Measurements from ENCODE around the gene E2F8. TPM values are rescaled to one million over a fixed set of nuclear protein-coding genes. Genes with fewer than 3 reads are reported as not detected.
A peak's percentile ranks its signal among the peaks of the same experiment; 100 is the strongest.
"Not testable (repeated sequence)": the region's sequence is repeated elsewhere in the genome, so short reads cannot be mapped to it uniquely, and the experiment has no call there.

Gene E2F8
- total RNA-seq, 1 donor from 2014 or later = 6.9 TPM

GRCh38 chr11:19281555-19281954, 40.8 kb upstream of the E2F8 start:
- TF ChIP-seq, protein P1, sequence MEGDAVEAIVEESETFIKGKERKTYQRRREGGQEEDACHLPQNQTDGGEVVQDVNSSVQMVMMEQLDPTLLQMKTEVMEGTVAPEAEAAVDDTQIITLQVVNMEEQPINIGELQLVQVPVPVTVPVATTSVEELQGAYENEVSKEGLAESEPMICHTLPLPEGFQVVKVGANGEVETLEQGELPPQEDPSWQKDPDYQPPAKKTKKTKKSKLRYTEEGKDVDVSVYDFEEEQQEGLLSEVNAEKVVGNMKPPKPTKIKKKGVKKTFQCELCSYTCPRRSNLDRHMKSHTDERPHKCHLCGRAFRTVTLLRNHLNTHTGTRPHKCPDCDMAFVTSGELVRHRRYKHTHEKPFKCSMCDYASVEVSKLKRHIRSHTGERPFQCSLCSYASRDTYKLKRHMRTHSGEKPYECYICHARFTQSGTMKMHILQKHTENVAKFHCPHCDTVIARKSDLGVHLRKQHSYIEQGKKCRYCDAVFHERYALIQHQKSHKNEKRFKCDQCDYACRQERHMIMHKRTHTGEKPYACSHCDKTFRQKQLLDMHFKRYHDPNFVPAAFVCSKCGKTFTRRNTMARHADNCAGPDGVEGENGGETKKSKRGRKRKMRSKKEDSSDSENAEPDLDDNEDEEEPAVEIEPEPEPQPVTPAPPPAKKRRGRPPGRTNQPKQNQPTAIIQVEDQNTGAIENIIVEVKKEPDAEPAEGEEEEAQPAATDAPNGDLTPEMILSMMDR (conservative IDR thresholded peaks at IDR 0.05; ENCODE audit: low read depth, low read length) = no peak
- H3K4me3 ChIP-seq (ENCODE audit: low read depth, low read length) = no peak overlapping the region
- no peak for DNase-seq (ENCODE audit: low read depth)

DNA sequence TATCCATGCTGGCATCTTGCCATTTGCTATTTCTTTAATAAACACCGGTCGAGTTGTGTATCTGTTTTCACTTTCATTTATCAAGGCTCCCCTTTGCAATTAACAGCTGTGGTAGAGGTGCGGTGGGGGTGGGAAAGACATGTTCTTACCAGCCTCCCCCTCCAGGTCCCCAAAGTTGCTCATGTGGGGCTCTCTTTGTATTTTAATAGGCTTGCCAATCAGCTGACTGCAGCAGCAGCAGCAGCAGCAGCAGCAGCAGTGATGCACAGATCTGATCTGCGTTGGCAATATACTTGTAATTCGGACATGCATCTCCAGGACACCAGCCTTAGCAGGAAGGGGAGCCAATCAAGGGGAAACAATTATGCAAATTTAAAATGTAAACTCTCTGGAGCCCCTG, 40.3 kb upstream of the E2F8 start:
- H3K4me3 ChIP-seq (ENCODE audit: low read depth, low read length) = no peak overlapping the region
- TF ChIP-seq, protein P1 (conservative IDR thresholded peaks at IDR 0.05; ENCODE audit: low read depth, low read length) = no peak

GRCh38 chr11:19279451-19279850, 38.7 kb upstream of the E2F8 start:
- H3K4me3 ChIP-seq (ENCODE audit: low read depth, low read length) = no peak overlapping the region
- TF ChIP-seq, protein P1 (conservative IDR thresholded peaks at IDR 0.05; ENCODE audit: low read depth, low read length) = no peak
- DNase-seq (ENCODE audit: low read depth) = no peak

More for the DNA sequence above, 40.3 kb upstream of the E2F8 start:
- no peak for DNase-seq (ENCODE audit: low read depth)

DNA sequence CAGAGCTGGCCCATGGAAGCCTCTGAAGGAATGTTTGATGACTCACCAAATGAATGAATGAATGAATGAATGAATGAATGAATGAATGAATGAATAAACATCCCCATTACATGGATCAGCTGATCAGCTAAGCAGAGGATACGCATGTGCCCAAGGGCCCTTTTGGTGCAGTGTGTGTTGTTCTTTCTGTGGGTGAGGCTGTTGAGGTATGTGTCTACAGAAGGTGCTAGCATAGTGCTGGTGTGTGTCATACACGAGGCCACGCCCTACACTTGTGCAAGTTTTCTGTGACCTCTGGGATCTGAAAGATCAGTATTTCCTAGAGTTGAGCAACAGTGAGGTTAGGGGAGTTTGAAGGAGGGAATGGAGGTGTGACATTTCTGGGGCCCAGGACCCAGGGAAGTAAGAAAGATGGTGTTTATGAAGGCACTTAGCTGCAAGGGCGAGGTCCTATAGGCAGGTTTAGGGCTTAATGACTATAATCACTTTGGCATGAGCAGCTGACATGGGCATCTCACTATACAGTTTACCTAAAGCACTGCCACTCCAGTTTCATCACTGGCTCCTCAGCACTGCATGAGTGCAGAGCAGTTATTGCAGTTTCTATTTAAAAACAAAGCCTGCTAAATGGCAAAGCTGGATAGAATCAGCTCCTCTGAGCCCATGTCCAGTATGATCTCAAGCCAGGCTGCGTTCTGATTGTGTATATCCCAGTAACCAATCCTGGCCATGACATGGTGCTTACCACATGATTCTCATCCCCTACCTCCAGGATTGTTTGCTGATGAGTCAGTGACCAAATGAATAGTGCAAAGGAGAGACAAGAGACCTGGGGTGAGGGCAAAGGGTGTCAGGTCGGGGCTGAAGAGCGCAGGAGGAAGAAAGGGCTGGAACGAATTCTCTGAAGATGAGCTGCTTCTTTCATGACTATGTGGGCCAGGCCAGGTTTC, 36.4 kb upstream of the E2F8 start:
- H3K4me3 ChIP-seq (ENCODE audit: low read depth, low read length) = no peak overlapping the region
- peak; percentile 70 for DNase-seq (ENCODE audit: low read depth)
- TF ChIP-seq, protein P1 (conservative IDR thresholded peaks at IDR 0.05; ENCODE audit: low read depth, low read length) = no peak

DNA sequence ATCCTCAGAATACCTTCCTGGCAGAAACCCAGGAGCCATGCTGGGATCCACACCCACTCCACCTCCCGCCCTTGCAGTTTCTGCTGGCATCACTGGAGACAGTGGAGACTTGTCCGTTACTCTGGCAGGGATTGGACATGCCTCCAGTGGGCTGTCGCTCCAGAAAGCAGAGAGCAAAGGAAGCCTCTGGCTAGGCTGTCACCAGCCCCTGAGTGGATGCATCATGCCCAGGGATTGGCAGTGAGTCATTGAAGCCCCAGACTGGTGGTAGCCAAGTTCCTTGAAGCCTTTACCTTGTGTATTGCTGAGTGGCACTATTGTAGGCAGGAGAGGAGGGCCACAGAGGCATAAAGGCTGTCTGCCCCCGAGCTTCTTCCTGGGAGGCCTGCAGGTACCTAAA, 34.8 kb upstream of the E2F8 start:
- DNase-seq (ENCODE audit: low read depth) = no peak
- no peak overlapping the region for H3K4me3 ChIP-seq (ENCODE audit: low read depth, low read length)
- TF ChIP-seq, protein P1 (conservative IDR thresholded peaks at IDR 0.05; ENCODE audit: low read depth, low read length) = no peak

DNA sequence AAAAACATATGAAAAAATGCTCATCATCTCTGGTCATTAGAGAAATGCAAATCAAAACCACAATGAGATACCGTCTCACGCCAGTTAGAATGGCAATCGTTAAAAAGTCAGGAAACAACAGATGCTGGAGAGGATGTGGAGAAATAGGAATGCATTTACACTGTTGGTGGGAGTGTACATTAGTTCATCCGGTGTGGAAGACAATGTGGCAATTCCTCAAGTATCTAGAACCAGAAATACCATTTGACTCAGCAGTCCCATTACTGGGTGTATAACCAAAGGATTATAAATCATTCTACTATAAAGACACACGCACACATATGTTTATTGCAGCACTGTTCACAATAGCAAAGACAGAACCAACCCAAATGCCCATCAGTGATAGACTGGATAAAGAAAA, 32.5 kb upstream of the E2F8 start:
- H3K4me3 ChIP-seq (ENCODE audit: low read depth, low read length); DNase-seq (ENCODE audit: low read depth): not testable (repeated sequence)

GRCh38 chr11:19268909-19269308, 28.2 kb upstream of the E2F8 start:
- H3K4me3 ChIP-seq (ENCODE audit: low read depth, low read length) = no peak overlapping the region
- DNase-seq (ENCODE audit: low read depth) = no peak
- TF ChIP-seq, protein P1 (conservative IDR thresholded peaks at IDR 0.05; ENCODE audit: low read depth, low read length) = no peak
